PC-9 (cell line): ENCODE data around the gene C4orf36. TPM values are rescaled to one million over a fixed set of nuclear protein-coding genes. Genes with fewer than 3 reads are reported as not detected.

Experiments
- BruUV-seq: library from RNA; stranded (reverse); fragments of 400-500 nt; replicated peaks from 2 replicates; lab custom pipeline; 2021; lab: Mats Ljungman, UMichigan
- CTCF ChIA-PET: fragments of 300-600 bp; sonication (Branson Sonifier 250); formaldehyde crosslinking; loops from one replicate; lab custom pipeline; 2022; ENCODE audit warnings: antibody characterized with exemption; lab: Charles Lee
- POLR2A ChIA-PET: fragments of 300-600 bp; sonication (Branson Sonifier 250); formaldehyde crosslinking; loops from one replicate; lab custom pipeline; 2022; ENCODE audit warnings: antibody characterized with exemption; ENCODE audit not compliant: unreplicated experiment; lab: Charles Lee
- DNase-seq, 2 experiments: peaks; one replicate each; pipeline versions ENCODE4 v3.0.0 to v3.0.0-alpha.2; 2015 to 2022; ENCODE audit warnings: mixed read lengths in 1 of 2
- H2AFZ ChIP-seq: fragments of 200-600 bp; sonication (generic); 2 replicates; pipeline ENCODE4 v1.8.1; 2017; ENCODE audit warnings: antibody characterized with exemption
- H3F3A ChIP-seq: fragments of 200-600 bp; sonication (generic); 2 replicates; pipeline ENCODE4 v1.8.1; 2017; ENCODE audit warnings: antibody characterized with exemption, mild to moderate bottlenecking, low read depth; ENCODE audit not compliant: insufficient read depth
- H3K27ac ChIP-seq: fragments of 200-600 bp; sonication (generic); 2 replicates; pipeline ENCODE4 v1.6.1; 2016; ENCODE audit warnings: mixed run types
- H3K27me3 ChIP-seq: fragments of 200-600 bp; sonication (generic); 2 replicates; pipeline ENCODE4 v1.6.1; 2016; ENCODE audit warnings: low read depth, mixed run types; ENCODE audit not compliant: insufficient read depth
- H3K36me3 ChIP-seq: fragments of 200-600 bp; sonication (generic); 2 replicates; pipeline ENCODE4 v1.6.1; 2016; ENCODE audit warnings: low read depth, mixed run types
- H3K4me1 ChIP-seq: fragments of 200-600 bp; sonication (generic); replicated peaks from 2 replicates; pipeline ENCODE4 v1.6.1; 2016; ENCODE audit warnings: mixed run types; ENCODE audit not compliant: insufficient read depth
- H3K4me2 ChIP-seq: fragments of 200-600 bp; sonication (generic); 2 replicates; pipeline ENCODE4 v1.6.1; 2017; ENCODE audit warnings: mixed run types
- H3K4me3 ChIP-seq: fragments of 200-600 bp; sonication (generic); 2 replicates; pipeline ENCODE4 v1.6.1; 2016; ENCODE audit warnings: mixed run types
- H3K79me2 ChIP-seq: fragments of 200-600 bp; sonication (generic); 2 replicates; pipeline ENCODE4 v1.6.1; 2017; ENCODE audit warnings: low read depth, mixed run types
- H3K9me2 ChIP-seq: fragments of 200-600 bp; sonication (generic); 2 replicates; pipeline ENCODE4 v1.8.1; 2017; ENCODE audit warnings: mild to moderate bottlenecking; ENCODE audit not compliant: insufficient read depth
- H3K9me3 ChIP-seq: fragments of 200-600 bp; sonication (generic); 2 replicates; pipeline ENCODE4 v1.8.1; 2016; ENCODE audit warnings: low read depth; ENCODE audit not compliant: insufficient read depth
- H4K20me1 ChIP-seq: fragments of 200-600 bp; sonication (generic); 2 replicates; pipeline ENCODE4 v1.8.1; 2017; ENCODE audit not compliant: insufficient read depth
- CTCF ChIP-seq: fragments of 200-600 bp; sonication (generic); conservative IDR thresholded peaks from 2 replicates; pipeline ENCODE4 v1.6.1; 2017; ENCODE audit warnings: mixed run types, antibody characterized with exemption, mild to moderate bottlenecking, moderate library complexity
- EZH2 ChIP-seq: fragments of 200-600 bp; sonication (generic); IDR thresholded peaks from 2 replicates; pipeline ENCODE4 v1.8.0; 2017; ENCODE audit warnings: antibody characterized with exemption, low read depth
- intact Hi-C: fragments of 100-400 bp; cut with micrococcal nuclease; formaldehyde crosslinking; loops from one replicate; pipeline ENCODE4 v1.10.0; 2022; ENCODE audit not compliant: unreplicated experiment
- total RNA-seq: library from RNA; stranded (reverse); gene quantifications from 2 replicates; pipeline ENCODE4 v1.2.3, GENCODE V29; 2021

Gene C4orf36
- total RNA-seq, 1 experiment from 2014 or later: not detected

- Histone ChIP-seq H3K79me2 (no peaks in the 10 kb centered on the region), H3K36me3 (no peaks in the 10 kb centered on the region), H3F3A (no peaks in the 10 kb centered on the region), H4K20me1 (no peaks in the 10 kb centered on the region), H3K4me2 (no peak overlapping the region), H3K9me3 (no peaks in the 10 kb centered on the region), H2AFZ (no peak overlapping the region), H3K27ac (no peak overlapping the region), H3K4me1 (no peaks in the 10 kb centered on the region), H3K27me3 (no peaks in the 10 kb centered on the region), H3K4me3 (no peak overlapping the region), H3K9me2 (no peaks in the 10 kb centered on the region)
- CTCF ChIA-PET: no interaction called here
- TF ChIP-seq EZH2 (no peak), CTCF (no peak)
- intact Hi-C loops: no loop called here
- no peak for DNase-seq
- BruUV-seq: no TSS peak
- POLR2A ChIA-PET: no interaction called here
Observed at GRCh38 chr4:86840858-86841257, 51.4 kb downstream of the C4orf36 start.

- H3K27ac ChIP-seq: no peak overlapping the region
- no peaks in the 10 kb centered on the region for H3K27me3 ChIP-seq
- no peaks in the 10 kb centered on the region for H3K36me3 ChIP-seq
- H3K9me3 ChIP-seq: no peaks in the 10 kb centered on the region
- H2AFZ ChIP-seq: no peak overlapping the region
- H3K4me1 ChIP-seq: no peaks in the 10 kb centered on the region
- H3K4me2 ChIP-seq: no peak overlapping the region
- no peak overlapping the region for H3K4me3 ChIP-seq
- H3K9me2 ChIP-seq: no peaks in the 10 kb centered on the region
- no peaks in the 10 kb centered on the region for H3K79me2 ChIP-seq
- POLR2A ChIA-PET: no interaction called here
- CTCF ChIA-PET: no interaction called here
- no peaks in the 10 kb centered on the region for H3F3A ChIP-seq
- no TSS peak for BruUV-seq
- TF ChIP-seq EZH2: no peak
- H4K20me1 ChIP-seq: no peaks in the 10 kb centered on the region
- intact Hi-C loops: no loop called here
- DNase-seq: no peak
Observed at GRCh38 chr4:86837691-86838503, 54.3 kb downstream of the C4orf36 start.

DNA sequence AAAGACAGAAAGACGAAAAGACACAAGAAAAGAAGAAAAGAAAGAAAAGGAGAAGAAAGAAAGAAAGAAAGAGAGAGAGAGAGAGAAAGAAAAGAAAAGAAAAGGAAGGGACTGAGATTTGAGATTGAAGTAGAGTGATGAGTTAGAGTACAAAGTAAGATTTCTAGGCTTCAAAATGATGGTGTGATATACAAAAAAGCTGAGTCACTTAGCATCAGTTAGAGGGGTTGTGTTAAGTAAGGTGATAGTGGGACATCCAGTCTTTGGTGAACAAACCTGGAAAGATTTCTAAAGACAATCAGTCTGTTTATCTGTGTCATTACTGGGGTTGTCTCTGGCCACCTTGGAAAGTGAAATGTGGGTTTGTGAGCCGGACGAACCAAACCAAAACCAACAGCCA, 56.5 kb downstream of the C4orf36 start:
- POLR2A ChIA-PET: no interaction called here
- Histone ChIP-seq H3K79me2 (no peaks in the 10 kb centered on the region), H2AFZ (no peak overlapping the region), H3K27ac (no peak overlapping the region), H3K9me2 (no peaks in the 10 kb centered on the region), H3K4me1 (peaks cover 20% of the 10 kb centered on the region), H3K4me2 (no peak overlapping the region), H3K9me3 (no peaks in the 10 kb centered on the region), H3K27me3 (no peaks in the 10 kb centered on the region), H3K4me3 (no peak overlapping the region), H3F3A (peaks cover 12% of the 10 kb centered on the region), H3K36me3 (no peaks in the 10 kb centered on the region), H4K20me1 (no peaks in the 10 kb centered on the region)
- DNase-seq: no peak
- intact Hi-C loops: no loop called here
- TF ChIP-seq CTCF: no peak
- no peak for TF ChIP-seq EZH2
- no TSS peak for BruUV-seq
- CTCF ChIA-PET: no interaction called here
